Small intestine (tissue), 7 donors: Measurements from ENCODE around the gene CFAP299. TPM values are rescaled to one million over a fixed set of nuclear protein-coding genes. Genes with fewer than 3 reads are reported as not detected.

Experiments
- DNase-seq, 2 donors: peaks; one replicate each; pipeline versions ENCODE4 v3.0.0 to v3.0.0-alpha.2; 2013
- FAIRE-seq: peaks from 2 replicates; lab custom pipeline; 2012; peaks lifted over from hg19 to GRCh38; lab: Jason Lieb, UNC
- H3K27ac ChIP-seq, 3 donors: one replicate each; pipeline ENCODE4 v1.5.1; 2013; ENCODE audit warnings: low read length in 2 of 3, mild to moderate bottlenecking in 2 of 3, control low read depth in 1 of 3, inconsistent platforms in 1 of 3, low read depth in 1 of 3, moderate library complexity in 1 of 3
- H3K27me3 ChIP-seq, 3 donors: one replicate each; pipeline ENCODE4 v1.6.1; 2013; ENCODE audit warnings: low read length in 3 of 3, inconsistent platforms in 1 of 3; ENCODE audit not compliant: control insufficient read depth in 3 of 3, insufficient read depth in 3 of 3
- H3K36me3 ChIP-seq, 3 donors: one replicate each; pipeline ENCODE4 v1.6.1; 2013; ENCODE audit warnings: low read length in 3 of 3, inconsistent platforms in 1 of 3, low read depth in 1 of 3, mild to moderate bottlenecking in 1 of 3, moderate library complexity in 1 of 3; ENCODE audit not compliant: control insufficient read depth in 3 of 3, insufficient read depth in 2 of 3
- H3K4me1 ChIP-seq, 3 donors: one replicate each; pipeline ENCODE4 v1.6.1; 2013; ENCODE audit warnings: low read length in 2 of 3, inconsistent platforms in 1 of 3, low read depth in 1 of 3, mild to moderate bottlenecking in 1 of 3, moderate library complexity in 1 of 3; ENCODE audit not compliant: control insufficient read depth in 3 of 3, insufficient read depth in 2 of 3
- H3K4me3 ChIP-seq, 3 donors: one replicate each; pipeline ENCODE4 v1.5.1; 2013; ENCODE audit warnings: low read length in 3 of 3, control low read depth in 1 of 3, inconsistent platforms in 1 of 3, low read depth in 1 of 3, mild to moderate bottlenecking in 1 of 3, moderate library complexity in 1 of 3
- H3K9me3 ChIP-seq, 2 donors: one replicate each; pipeline ENCODE4 v1.6.1; 2013; ENCODE audit warnings: low read depth in 1 of 2, low read length in 1 of 2; ENCODE audit not compliant: control insufficient read depth in 2 of 2, insufficient read depth in 1 of 2
- WGBS, 3 donors: extraction: QIAGEN DNeasy Blood & Tissue Kit; methylation state at CpG; one replicate each; pipeline ENCODE4 v1.1.7; 2013; 5-methylcytosine and 5-hydroxymethylcytosine counted together
- polyA plus RNA-seq, 4 donors: library from polyadenylated mRNA; stranded (reverse) in 3 of 4; unstranded in 1 of 4; fragments of 200-250 nt in 3 of 4; fragments of 120-200 nt in 1 of 4; gene quantifications; one replicate each; pipeline versions ENCODE4 v1.2.1 to v1.2.3, GENCODE V29; 2013
- donor health status: healthy with polysubstance abuse.
- donor health status: control.
- donor health status: control.
- donor health status: Bipolar disorder and iron deficiency.
- donor health status: healthy.

The CFAP299 gene
- polyA plus RNA-seq, 4 donors, result not detected

GRCh38 chr4:80362578-80363181 is 27.1 kb downstream of the CFAP299 start:
- Histone ChIP-seq H3K36me3 (no peaks in the 10 kb centered on the region), H3K27me3 (peaks cover 0 to 6% (median 0%) of the 10 kb centered on the region in 3 donors), H3K27ac (no peak overlapping the region), H3K4me3 (no peak overlapping the region), H3K9me3 (no peaks in the 10 kb centered on the region), H3K4me1 (no peaks in the 10 kb centered on the region)
- FAIRE-seq, result no peak
- peak; percentile 58 to 62 for DNase-seq
- WGBS, 3 donors, result 9 to 18% (median 13%) methylated on average over 4 of the region's 4 CpGs

GRCh38 chr4:80365928-80366327 is 30.4 kb downstream of the CFAP299 start:
- WGBS, 3 donors, result 8 to 54% (median 27%) methylated on average over 1 of the region's 1 CpG
- FAIRE-seq, result no peak
- Histone ChIP-seq H3K4me3 (no peak overlapping the region), H3K9me3 (peaks cover 0 to 9% of the 10 kb centered on the region in 2 donors), H3K4me1 (no peaks in the 10 kb centered on the region), H3K36me3 (no peaks in the 10 kb centered on the region), H3K27me3 (no peaks in the 10 kb centered on the region), H3K27ac (no peak overlapping the region)
- peak; percentile 71 to 79 for DNase-seq

DNA sequence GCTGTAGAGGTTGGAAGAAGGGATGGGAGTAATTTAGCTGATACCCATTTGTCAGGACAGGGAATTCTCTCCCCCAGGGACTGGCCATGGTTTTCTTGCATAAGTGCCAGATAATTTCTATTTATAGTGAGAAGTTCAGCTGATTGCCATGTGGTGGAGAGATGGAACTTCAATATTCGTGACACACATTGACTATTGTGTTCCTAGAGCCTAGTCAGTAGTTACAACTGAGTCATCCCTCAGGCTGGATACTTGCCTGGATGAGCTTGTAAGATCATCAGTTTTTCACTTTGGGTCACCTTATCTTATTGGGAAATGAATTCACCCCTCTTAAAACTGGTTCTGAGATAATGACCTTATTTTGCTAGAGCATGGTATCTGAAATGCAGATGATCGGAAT is 32.2 kb downstream of the CFAP299 start:
- Histone ChIP-seq H3K36me3 (no peaks in the 10 kb centered on the region), H3K4me1 (no peaks in the 10 kb centered on the region), H3K9me3 (peaks cover 0 to 20% of the 10 kb centered on the region in 2 donors), H3K27ac (no peak overlapping the region), H3K27me3 (no peaks in the 10 kb centered on the region), H3K4me3 (no peak overlapping the region)
- DNase-seq, result no peak
- FAIRE-seq, result no peak
- WGBS, 3 donors, result 86 to 90% (median 88%) methylated on average over 2 of the region's 2 CpGs

DNA sequence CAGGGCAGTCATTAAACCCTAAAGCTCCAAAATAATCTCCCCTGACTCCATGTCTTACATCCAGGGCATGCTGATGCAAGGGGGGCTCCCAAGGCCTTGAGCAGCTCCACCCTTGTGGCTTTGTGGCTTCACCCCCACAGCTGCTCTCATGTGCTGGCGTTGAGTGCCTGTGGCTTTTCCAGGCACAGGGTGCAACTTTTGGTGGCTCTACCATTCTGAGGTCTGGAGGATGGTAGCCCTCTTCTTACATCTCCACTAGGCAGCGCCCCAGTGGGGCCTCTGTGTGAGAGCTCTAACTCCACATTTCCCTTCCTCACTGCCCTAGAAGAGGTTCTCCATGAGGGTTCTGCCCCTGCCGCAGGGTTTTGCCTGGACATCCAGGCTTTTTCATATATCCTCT is 35.1 kb downstream of the CFAP299 start:
- Histone ChIP-seq H3K27me3 (no peaks in the 10 kb centered on the region), H3K36me3 (no peaks in the 10 kb centered on the region), H3K9me3 (peaks cover 0 to 26% of the 10 kb centered on the region in 2 donors), H3K4me1 (no peaks in the 10 kb centered on the region), H3K27ac (no peak overlapping the region), H3K4me3 (no peak overlapping the region)
- no peak for FAIRE-seq
- no peak for DNase-seq
- WGBS, 3 donors, result 85 to 96% (median 92%) methylated on average over 3 of the region's 3 CpGs

- DNase-seq (no peak), FAIRE-seq (no peak)
- no peaks in the 10 kb centered on the region for H3K27me3 ChIP-seq
- no peak overlapping the region for H3K27ac ChIP-seq
- H3K36me3 ChIP-seq, result no peaks in the 10 kb centered on the region
- no peaks in the 10 kb centered on the region for H3K4me1 ChIP-seq
- no peak overlapping the region for H3K4me3 ChIP-seq
- H3K9me3 ChIP-seq, result peaks cover 0 to 26% of the 10 kb centered on the region in 2 donors
- WGBS, 3 donors, result 88 to 93% (median 88%) methylated on average over 2 of the region's 2 CpGs
Observed at GRCh38 chr4:80371046-80371445, 35.5 kb downstream of the CFAP299 start.

- DNase-seq (no peak), FAIRE-seq (no peak)
- Histone ChIP-seq H3K27me3 (no peaks in the 10 kb centered on the region), H3K4me3 (no peak overlapping the region), H3K4me1 (no peaks in the 10 kb centered on the region), H3K36me3 (no peaks in the 10 kb centered on the region), H3K27ac (no peak overlapping the region), H3K9me3 (peaks cover 0 to 26% of the 10 kb centered on the region in 2 donors)
Observed at GRCh38 chr4:80374180-80374579, 38.6 kb downstream of the CFAP299 start.

- no peaks in the 10 kb centered on the region for H3K27me3 ChIP-seq
- H3K9me3 ChIP-seq, result peaks cover 0 to 11% of the 10 kb centered on the region in 2 donors
- H3K4me3 ChIP-seq, result no peak overlapping the region
- WGBS, 3 donors, result 63 to 73% (median 71%) methylated on average over 3 of the region's 3 CpGs
- H3K36me3 ChIP-seq, result no peaks in the 10 kb centered on the region
- DNase-seq (no peak), FAIRE-seq (no peak)
- no peaks in the 10 kb centered on the region for H3K4me1 ChIP-seq
- H3K27ac ChIP-seq, result no peak overlapping the region
Observed at GRCh38 chr4:80382090-80382832, 46.7 kb downstream of the CFAP299 start.

DNA sequence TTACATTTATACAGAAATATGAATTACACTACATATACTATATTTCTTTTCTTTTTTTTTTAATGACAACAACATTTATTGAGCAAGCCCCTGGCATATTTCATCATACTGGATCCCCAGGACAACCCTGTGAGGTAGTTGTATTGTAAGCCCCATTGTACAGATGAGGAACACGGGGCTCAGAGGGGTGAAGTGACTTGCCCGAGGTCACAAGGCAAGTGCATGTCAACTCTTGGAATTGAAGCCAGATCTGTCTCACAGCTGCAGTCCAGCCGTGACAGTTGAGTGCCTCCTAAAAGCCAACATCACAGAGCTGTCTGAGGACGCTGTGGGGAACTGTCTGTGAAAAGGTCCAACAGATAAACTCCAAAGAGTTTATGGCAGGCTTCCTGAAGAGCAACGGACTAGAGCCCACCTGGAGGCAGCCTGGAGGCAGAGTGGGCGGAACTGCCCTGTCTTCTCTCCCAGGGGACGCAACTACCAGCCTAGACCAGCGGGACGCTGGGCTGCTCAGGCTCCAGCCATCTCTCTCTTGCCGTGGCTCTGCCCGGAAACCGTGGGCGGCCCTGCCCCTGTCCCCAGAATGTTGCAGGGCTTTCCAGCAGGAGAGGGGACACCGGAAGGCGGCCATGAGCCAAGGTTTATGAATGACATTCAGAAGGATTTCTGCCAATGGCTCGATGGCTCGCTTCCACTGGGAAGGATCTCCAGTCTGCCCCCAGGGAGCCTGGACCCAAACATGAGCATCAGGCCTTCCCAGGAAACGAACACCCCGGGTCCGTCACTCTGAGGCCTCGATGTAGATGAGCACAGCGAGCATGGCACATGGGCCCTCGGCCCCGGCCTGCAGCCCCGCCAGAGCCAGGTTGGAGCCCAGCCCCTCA is 50.1 kb downstream of the CFAP299 start:
- no peak for FAIRE-seq

More for the DNA sequence above, 50.1 kb downstream of the CFAP299 start:
- H3K27ac ChIP-seq, result no peak overlapping the region
- peaks cover 0 to 11% of the 10 kb centered on the region in 2 donors for H3K9me3 ChIP-seq
- H3K27me3 ChIP-seq, result no peaks in the 10 kb centered on the region
- H3K4me3 ChIP-seq, result no peak overlapping the region
- no peaks in the 10 kb centered on the region for H3K4me1 ChIP-seq
- DNase-seq, result no peak
- H3K36me3 ChIP-seq, result no peaks in the 10 kb centered on the region
- 94 to 95% (median 95%) methylated on average over 25 of the region's 25 CpGs for WGBS, 3 donors
